Ishikawa (cell line): ENCODE results near the gene MAGI2.
A peak's percentile ranks its signal among the peaks of the same experiment; 100 is the strongest.

Experiments used
- CEBPB ChIP-seq: IDR thresholded peaks from 2 replicates; pipeline ENCODE4 v1.6.1; 2012
- CREB1 ChIP-seq: IDR thresholded peaks from 2 replicates; pipeline ENCODE4 v1.6.1; 2012; ENCODE audit warnings: low read depth
- EGR1 ChIP-seq: IDR thresholded peaks from 2 replicates; pipeline ENCODE4 v1.6.1; 2012
- EP300 ChIP-seq: IDR thresholded peaks from 2 replicates; pipeline ENCODE4 v1.6.1; 2012; ENCODE audit warnings: borderline replicate concordance
- FOXM1 ChIP-seq: IDR thresholded peaks from 2 replicates; pipeline ENCODE4 v1.6.1; 2012; ENCODE audit warnings: low read depth, borderline replicate concordance
- NFIC ChIP-seq: IDR thresholded peaks from 2 replicates; pipeline ENCODE4 v1.6.1; 2012
- RAD21 ChIP-seq: IDR thresholded peaks from 2 replicates; pipeline ENCODE4 v1.6.1; 2012; ENCODE audit warnings: low read depth
- TAF1 ChIP-seq: IDR thresholded peaks from 2 replicates; pipeline ENCODE4 v1.6.1; 2012; ENCODE audit warnings: low read depth, mild to moderate bottlenecking
- TCF12 ChIP-seq: IDR thresholded peaks from 2 replicates; pipeline ENCODE4 v1.6.1; 2012; ENCODE audit warnings: low read depth
- TEAD4 ChIP-seq: IDR thresholded peaks from 2 replicates; pipeline ENCODE4 v1.6.1; 2012
- YY1 ChIP-seq: IDR thresholded peaks from 2 replicates; pipeline ENCODE4 v1.6.1; 2012; ENCODE audit warnings: low read depth
- ZBTB7A ChIP-seq: IDR thresholded peaks from 2 replicates; pipeline ENCODE4 v1.6.1; 2012; ENCODE audit warnings: low read depth
- TF ChIP-seq, protein P1 (sequence below): IDR thresholded peaks from 2 replicates; pipeline ENCODE4 v1.6.1; 2012
- TF ChIP-seq, protein P2 (sequence below): IDR thresholded peaks from 2 replicates; pipeline ENCODE4 v1.6.1; 2012
- TF ChIP-seq, protein P3 (sequence below): IDR thresholded peaks from 2 replicates; pipeline ENCODE4 v1.6.1; 2012; ENCODE audit warnings: low read depth, mild to moderate bottlenecking

Gene MAGI2

DNA sequence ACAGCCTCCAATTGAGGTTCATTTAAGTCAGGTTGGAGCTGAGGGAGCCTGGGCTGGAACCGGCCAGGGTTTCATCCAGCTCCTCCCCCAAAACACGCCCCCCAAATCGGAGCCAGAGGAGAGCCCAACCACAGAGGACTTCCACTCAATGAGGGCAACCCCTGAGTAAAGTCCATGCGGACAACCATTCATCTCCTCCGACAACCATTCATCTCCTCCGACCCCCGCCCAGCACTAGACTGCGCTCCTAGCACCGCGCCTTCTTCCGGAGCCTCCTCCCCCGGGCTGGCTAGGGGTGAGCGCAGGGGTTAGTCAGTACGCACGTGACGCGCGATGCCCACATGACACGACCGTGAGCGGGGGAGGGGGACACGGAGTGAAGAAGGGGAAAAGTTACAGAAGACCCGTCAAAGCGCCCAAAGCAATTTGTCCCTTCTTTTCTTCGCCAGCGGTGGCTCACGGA is 1.4 kb downstream of the MAGI2 start:
- no peak for TF ChIP-seq TEAD4
- TF ChIP-seq EP300, result no peak
- no peak for TF ChIP-seq NFIC
- peak; percentile 32; the same call in 1 of the 2 replicates for TF ChIP-seq ZBTB7A
- TF ChIP-seq CREB1, result no peak
- TF ChIP-seq YY1, result no peak
- TF ChIP-seq, protein P1, sequence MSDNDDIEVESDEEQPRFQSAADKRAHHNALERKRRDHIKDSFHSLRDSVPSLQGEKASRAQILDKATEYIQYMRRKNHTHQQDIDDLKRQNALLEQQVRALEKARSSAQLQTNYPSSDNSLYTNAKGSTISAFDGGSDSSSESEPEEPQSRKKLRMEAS, result peak; percentile 55
- TF ChIP-seq, protein P2, sequence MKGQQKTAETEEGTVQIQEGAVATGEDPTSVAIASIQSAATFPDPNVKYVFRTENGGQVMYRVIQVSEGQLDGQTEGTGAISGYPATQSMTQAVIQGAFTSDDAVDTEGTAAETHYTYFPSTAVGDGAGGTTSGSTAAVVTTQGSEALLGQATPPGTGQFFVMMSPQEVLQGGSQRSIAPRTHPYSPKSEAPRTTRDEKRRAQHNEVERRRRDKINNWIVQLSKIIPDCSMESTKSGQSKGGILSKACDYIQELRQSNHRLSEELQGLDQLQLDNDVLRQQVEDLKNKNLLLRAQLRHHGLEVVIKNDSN, result peak; percentile 95

DNA sequence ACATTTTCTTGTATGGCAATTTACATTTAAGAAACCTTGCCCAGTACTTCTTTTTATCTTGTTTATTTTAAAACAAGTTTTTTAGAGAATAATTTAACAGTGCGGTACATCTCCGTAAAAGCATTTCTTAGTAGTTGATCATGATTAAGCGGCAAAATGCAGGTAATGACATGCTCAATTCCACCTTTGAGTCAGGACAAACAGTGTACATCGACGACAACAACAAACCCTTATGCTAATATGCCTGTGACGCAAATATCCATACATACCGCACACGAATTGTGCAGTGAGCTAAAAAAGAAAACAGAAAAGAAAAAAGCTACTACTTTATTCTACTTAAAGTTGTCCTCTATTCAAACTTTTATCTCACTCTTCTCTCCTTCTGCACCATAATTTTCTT is 1.9 kb downstream of the MAGI2 start:
- no peak for TF ChIP-seq EGR1
- TF ChIP-seq CREB1, result no peak
- no peak for TF ChIP-seq NFIC
- TF ChIP-seq, protein P1, result no peak
- TF ChIP-seq, protein P2, result no peak
- no peak for TF ChIP-seq RAD21

DNA sequence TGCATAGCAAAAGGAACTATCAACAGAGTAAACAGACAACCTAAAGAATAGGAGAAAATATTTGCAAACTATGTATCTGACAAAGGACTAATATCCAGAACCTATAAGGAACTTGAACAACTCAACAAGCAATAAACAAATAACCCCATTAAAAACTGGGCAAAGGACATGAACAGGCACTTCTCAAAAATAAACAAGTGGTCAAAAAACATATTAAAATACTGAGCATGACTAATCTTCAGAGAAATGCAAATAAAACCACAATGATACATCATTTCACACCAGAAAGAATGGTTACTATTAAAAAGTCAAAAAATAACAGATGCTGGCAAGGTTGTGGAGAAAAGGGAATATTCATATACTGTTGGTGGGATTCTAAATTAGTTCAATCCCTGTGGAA is 17.1 kb downstream of the MAGI2 start:
- TF ChIP-seq EP300 (no peak), TEAD4 (no peak), FOXM1 (no peak), TCF12 (no peak), RAD21 (no peak), CEBPB (no peak), CREB1 (no peak), NFIC (no peak), YY1 (no peak), ZBTB7A (no peak), EGR1 (no peak), TAF1 (no peak)
- TF ChIP-seq, protein P3, sequence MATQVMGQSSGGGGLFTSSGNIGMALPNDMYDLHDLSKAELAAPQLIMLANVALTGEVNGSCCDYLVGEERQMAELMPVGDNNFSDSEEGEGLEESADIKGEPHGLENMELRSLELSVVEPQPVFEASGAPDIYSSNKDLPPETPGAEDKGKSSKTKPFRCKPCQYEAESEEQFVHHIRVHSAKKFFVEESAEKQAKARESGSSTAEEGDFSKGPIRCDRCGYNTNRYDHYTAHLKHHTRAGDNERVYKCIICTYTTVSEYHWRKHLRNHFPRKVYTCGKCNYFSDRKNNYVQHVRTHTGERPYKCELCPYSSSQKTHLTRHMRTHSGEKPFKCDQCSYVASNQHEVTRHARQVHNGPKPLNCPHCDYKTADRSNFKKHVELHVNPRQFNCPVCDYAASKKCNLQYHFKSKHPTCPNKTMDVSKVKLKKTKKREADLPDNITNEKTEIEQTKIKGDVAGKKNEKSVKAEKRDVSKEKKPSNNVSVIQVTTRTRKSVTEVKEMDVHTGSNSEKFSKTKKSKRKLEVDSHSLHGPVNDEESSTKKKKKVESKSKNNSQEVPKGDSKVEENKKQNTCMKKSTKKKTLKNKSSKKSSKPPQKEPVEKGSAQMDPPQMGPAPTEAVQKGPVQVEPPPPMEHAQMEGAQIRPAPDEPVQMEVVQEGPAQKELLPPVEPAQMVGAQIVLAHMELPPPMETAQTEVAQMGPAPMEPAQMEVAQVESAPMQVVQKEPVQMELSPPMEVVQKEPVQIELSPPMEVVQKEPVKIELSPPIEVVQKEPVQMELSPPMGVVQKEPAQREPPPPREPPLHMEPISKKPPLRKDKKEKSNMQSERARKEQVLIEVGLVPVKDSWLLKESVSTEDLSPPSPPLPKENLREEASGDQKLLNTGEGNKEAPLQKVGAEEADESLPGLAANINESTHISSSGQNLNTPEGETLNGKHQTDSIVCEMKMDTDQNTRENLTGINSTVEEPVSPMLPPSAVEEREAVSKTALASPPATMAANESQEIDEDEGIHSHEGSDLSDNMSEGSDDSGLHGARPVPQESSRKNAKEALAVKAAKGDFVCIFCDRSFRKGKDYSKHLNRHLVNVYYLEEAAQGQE, result no peak
- TF ChIP-seq, protein P2, result no peak
- TF ChIP-seq, protein P1, result no peak

DNA sequence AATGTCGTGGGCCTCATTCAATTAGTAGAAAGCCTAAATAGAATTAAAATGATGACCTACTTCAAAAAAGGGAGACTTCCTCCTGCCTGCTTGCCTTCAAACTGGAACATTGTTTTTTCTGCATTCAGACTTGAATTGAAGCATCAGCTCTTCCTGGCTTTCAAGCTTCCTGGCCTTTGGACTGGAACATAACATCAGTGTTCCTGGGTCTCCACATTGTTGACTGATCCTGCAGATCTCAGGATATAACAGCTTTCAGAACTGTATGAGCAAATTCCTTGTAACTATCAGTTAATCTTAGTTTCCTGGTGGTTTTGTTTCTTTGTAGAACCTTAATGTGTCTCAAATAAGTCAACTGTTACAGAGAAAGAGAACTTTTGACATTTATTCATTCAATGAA is 18.6 kb downstream of the MAGI2 start:
- no peak for TF ChIP-seq EGR1
- no peak for TF ChIP-seq YY1
- no peak for TF ChIP-seq NFIC
- TF ChIP-seq TCF12, result no peak
- no peak for TF ChIP-seq TEAD4
- TF ChIP-seq CREB1, result no peak
- no peak for TF ChIP-seq EP300
- TF ChIP-seq, protein P1, result no peak
- TF ChIP-seq RAD21, result no peak
- TF ChIP-seq CEBPB, result no peak
- TF ChIP-seq TAF1, result no peak
- TF ChIP-seq FOXM1, result no peak
- TF ChIP-seq, protein P2, result no peak
- TF ChIP-seq, protein P3, result no peak
- no peak for TF ChIP-seq ZBTB7A

DNA sequence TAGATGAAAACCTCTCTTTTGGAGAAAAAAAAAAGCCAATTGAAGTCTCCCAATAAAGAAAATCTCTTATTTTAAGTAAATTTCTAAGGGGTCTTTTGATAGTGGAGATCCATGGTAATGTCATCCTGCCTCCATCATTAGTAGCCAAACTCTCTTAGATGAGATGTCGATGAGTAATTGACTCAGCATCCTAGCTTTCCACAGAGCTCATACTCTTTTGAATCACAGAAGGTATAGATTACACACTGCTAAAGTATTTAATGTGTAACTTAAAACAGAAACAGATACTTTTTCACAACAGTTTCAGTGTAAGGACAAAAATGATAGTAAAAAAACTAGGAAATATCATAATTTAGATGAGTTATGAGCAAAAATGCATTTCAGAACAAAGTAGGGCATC is 19.4 kb downstream of the MAGI2 start:
- TF ChIP-seq, protein P2, result no peak
- no peak for TF ChIP-seq ZBTB7A
- TF ChIP-seq EGR1, result no peak
- no peak for TF ChIP-seq CEBPB
- no peak for TF ChIP-seq NFIC
- TF ChIP-seq TEAD4, result no peak
- TF ChIP-seq, protein P3, result no peak
- TF ChIP-seq, protein P1, result no peak
- no peak for TF ChIP-seq FOXM1
- no peak for TF ChIP-seq EP300
- no peak for TF ChIP-seq YY1
